Measurements from ENCODE around the gene MTNR1A.

- no peak for TF ChIP-seq CTCF (IDR thresholded peaks at IDR 0.05; ENCODE audit: low read depth, low read length)
- TF ChIP-seq EZH2phosphoT487 (IDR thresholded peaks at IDR 0.05; ENCODE audit: low read depth) = no peak
Observed at GRCh38 chr4:186485561-186486062, 69.8 kb downstream of the MTNR1A start.

Measured in OCI-LY3 (cell line).